ENCODE measurements around the gene ZNF692. TPM values are rescaled to one million over a fixed set of nuclear protein-coding genes. Genes with fewer than 3 reads are reported as not detected.
"Not testable (repeated sequence)": the region's sequence is repeated elsewhere in the genome, so short reads cannot be mapped to it uniquely, and the experiment has no call there.

Gene ZNF692
- total RNA-seq, 2 experiments from 2014 or later: 52.7 to 66.8 TPM

DNA sequence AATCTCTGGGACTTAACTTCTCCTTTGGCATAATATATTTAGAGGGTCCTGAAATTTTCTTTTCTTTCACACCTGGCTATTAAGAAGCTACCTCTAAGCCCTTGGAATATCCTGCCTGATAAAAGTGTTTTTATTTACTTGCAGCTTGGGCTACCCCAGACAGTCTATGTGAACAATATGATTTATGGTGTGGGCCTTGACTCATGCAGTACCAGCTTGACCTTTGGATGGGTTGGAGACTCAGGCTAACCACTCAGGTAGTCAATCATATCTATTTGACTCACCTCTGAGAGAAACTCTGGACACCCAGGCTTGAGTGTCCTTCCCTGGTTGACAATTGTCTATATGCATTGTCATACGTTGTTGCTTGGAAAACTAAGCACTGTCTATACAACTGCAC lies 33.7 kb upstream of the ZNF692 start:
- CTCF ChIA-PET: no interaction called here
- DNase-seq (no peak), ATAC-seq (no peak)
- Mint-ChIP-seq H3K9me3 (ENCODE audit: insufficient read depth) (no peaks in the 10 kb centered on the region), H3K4me3 (no peak overlapping the region), H3K27me3 (ENCODE audit: low read depth) (peaks cover 22% of the 10 kb centered on the region), H3K4me1 (ENCODE audit: low read depth) (no peaks in the 10 kb centered on the region), H3K27ac (no peak overlapping the region), H3K36me3 (ENCODE audit: low read depth) (no peaks in the 10 kb centered on the region)
- POLR2A ChIA-PET: interaction anchor here (0.7 kb wide), 1 partner anchor 30 kb away, joined by 3 read pairs; no protein-coding TSS in a partner anchor

- CTCF ChIA-PET: no interaction called here
- H3K27ac Mint-ChIP-seq: no peak overlapping the region
- no peaks in the 10 kb centered on the region for H3K4me1 Mint-ChIP-seq (ENCODE audit: low read depth)
- DNase-seq (no peak), ATAC-seq (no peak)
- no peak overlapping the region for H3K4me3 Mint-ChIP-seq
- POLR2A ChIA-PET: no interaction called here
- H3K9me3 Mint-ChIP-seq (ENCODE audit: insufficient read depth): no peaks in the 10 kb centered on the region
- H3K27me3 Mint-ChIP-seq (ENCODE audit: low read depth): peaks cover 22% of the 10 kb centered on the region
- no peaks in the 10 kb centered on the region for H3K36me3 Mint-ChIP-seq (ENCODE audit: low read depth)
Observed at GRCh38 chr1:248891758-248892157, 32.9 kb upstream of the ZNF692 start.

DNA sequence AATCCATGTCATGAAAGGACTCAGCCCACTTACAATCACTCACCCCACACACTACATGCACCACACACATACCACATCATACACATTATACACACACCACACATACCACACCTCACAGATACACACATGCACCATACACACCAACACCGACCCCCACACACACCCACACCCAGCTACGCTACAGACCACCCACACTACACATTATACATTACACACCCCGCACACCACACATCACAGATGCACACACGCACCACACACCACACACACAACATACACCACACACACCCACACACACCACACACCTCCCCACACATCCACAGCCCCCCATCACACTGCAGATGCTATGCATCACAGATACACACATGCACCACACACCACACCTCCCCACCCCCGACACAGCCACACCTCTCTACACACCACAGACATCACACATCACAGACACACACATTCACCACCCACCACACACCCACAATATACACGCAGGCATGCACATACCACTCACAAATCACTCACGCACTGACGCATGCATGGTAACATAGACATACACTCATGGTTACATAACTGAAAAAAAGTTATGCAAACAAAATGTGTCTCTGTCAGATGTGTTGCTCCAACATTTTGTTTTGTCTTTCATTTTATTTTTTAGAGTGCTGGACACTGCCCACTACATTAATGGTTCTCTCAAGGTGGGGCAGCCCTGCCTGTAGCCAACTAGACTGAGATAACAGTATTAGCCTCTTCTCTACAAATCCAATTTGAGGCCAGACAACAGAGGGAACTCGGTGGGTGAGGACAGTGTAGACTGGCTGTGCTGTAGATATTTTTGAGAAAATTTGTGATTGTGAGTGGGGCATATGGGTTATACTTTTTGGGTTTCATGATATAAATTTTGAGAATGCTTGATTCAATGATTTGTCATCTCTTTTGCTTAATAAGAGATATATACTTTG lies 31.9 kb upstream of the ZNF692 start:
- ATAC-seq (no peak), DNase-seq (no peak)
- H3K4me3 Mint-ChIP-seq: no peak overlapping the region
- ChIA-PET CTCF (no interaction called here), POLR2A (no interaction called here)
- H3K4me1 Mint-ChIP-seq (ENCODE audit: low read depth): no peaks in the 10 kb centered on the region
- peak overlapping the region; percentile 53 for H3K27ac Mint-ChIP-seq
- peaks cover 22% of the 10 kb centered on the region for H3K27me3 Mint-ChIP-seq (ENCODE audit: low read depth)
- H3K9me3 Mint-ChIP-seq (ENCODE audit: insufficient read depth): no peaks in the 10 kb centered on the region
- no peaks in the 10 kb centered on the region for H3K36me3 Mint-ChIP-seq (ENCODE audit: low read depth)

DNA sequence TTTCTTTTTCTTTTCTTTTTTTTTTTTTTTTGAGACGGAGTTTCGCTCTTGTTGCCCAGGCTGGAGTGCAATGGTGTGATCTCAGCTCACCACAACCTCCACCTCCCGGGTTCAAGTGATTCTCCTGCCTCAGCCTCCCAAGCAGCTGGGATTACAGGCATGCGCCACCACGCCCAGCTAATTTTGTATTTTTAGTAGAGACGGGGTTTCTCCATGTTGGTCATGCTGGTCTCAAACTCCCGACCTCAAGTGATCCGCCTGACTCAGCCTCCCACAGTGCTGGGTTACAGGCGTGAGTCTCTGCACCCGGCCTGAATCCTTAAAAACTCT lies 31.0 kb upstream of the ZNF692 start:
- H3K9me3 Mint-ChIP-seq (ENCODE audit: insufficient read depth); H3K4me1 Mint-ChIP-seq (ENCODE audit: low read depth); H3K4me3 Mint-ChIP-seq; DNase-seq; H3K36me3 Mint-ChIP-seq (ENCODE audit: low read depth); CTCF ChIA-PET; H3K27ac Mint-ChIP-seq; ATAC-seq; POLR2A ChIA-PET: not testable (repeated sequence)
- peaks cover 21% of the 10 kb centered on the region for H3K27me3 Mint-ChIP-seq (ENCODE audit: low read depth)

GRCh38 chr1:248886237-248886895 lies 27.5 kb upstream of the ZNF692 start:
- Mint-ChIP-seq H3K4me1 (ENCODE audit: low read depth) (no peaks in the 10 kb centered on the region), H3K9me3 (ENCODE audit: insufficient read depth) (no peaks in the 10 kb centered on the region), H3K27ac (no peak overlapping the region), H3K36me3 (ENCODE audit: low read depth) (no peaks in the 10 kb centered on the region), H3K27me3 (ENCODE audit: low read depth) (peaks cover 11% of the 10 kb centered on the region), H3K4me3 (no peak overlapping the region)
- no peak for ATAC-seq
- ChIA-PET CTCF (interaction anchor here (1.6 kb wide), 1 partner anchor 9 kb away, joined by 5 read pairs; no protein-coding TSS in a partner anchor), POLR2A (no interaction called here)
- no peak for DNase-seq

DNA sequence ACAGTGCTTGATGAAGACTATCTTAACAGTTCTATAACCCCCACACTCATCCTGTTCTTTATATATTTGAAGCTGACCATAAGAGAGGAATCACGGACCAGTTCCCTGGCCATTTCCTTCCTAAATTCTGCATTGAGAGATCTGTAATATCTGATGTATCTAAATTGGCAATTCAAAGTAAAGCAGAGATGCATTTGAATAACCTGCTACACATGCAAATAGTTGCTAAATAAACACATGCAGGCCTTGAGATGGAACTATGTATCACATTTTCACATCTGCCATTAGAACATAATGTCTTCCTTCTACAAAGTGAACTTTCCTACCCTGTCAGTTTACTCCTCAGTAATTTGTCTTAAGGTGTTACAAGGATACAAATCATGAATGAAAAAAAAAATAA lies 26.8 kb upstream of the ZNF692 start:
- no peak overlapping the region for H3K27ac Mint-ChIP-seq
- no peaks in the 10 kb centered on the region for H3K36me3 Mint-ChIP-seq (ENCODE audit: low read depth)
- no peaks in the 10 kb centered on the region for H3K9me3 Mint-ChIP-seq (ENCODE audit: insufficient read depth)
- CTCF ChIA-PET: interaction anchor here (1.6 kb wide), 1 partner anchor 8 kb away, joined by 5 read pairs; no protein-coding TSS in a partner anchor
- no peak for ATAC-seq
- no peak overlapping the region for H3K4me3 Mint-ChIP-seq
- no peaks in the 10 kb centered on the region for H3K4me1 Mint-ChIP-seq (ENCODE audit: low read depth)
- H3K27me3 Mint-ChIP-seq (ENCODE audit: low read depth): peaks cover 10% of the 10 kb centered on the region
- POLR2A ChIA-PET: interaction anchor here (1.1 kb wide), 1 partner anchor 11 kb away, joined by 3 read pairs; no protein-coding TSS in a partner anchor
- DNase-seq: no peak

- H3K4me1 Mint-ChIP-seq (ENCODE audit: low read depth): no peaks in the 10 kb centered on the region
- H3K27ac Mint-ChIP-seq: no peak overlapping the region
- H3K36me3 Mint-ChIP-seq (ENCODE audit: low read depth): no peaks in the 10 kb centered on the region
- DNase-seq (no peak), ATAC-seq (no peak)
- H3K27me3 Mint-ChIP-seq (ENCODE audit: low read depth): peaks cover 12% of the 10 kb centered on the region
- ChIA-PET POLR2A (interaction anchor here (1.1 kb wide), 1 partner anchor 10 kb away, joined by 3 read pairs; no protein-coding TSS in a partner anchor), CTCF (no interaction called here)
- no peaks in the 10 kb centered on the region for H3K9me3 Mint-ChIP-seq (ENCODE audit: insufficient read depth)
- no peak overlapping the region for H3K4me3 Mint-ChIP-seq
Observed at GRCh38 chr1:248884632-248885295, 25.9 kb upstream of the ZNF692 start.

GRCh38 chr1:248882427-248882826 lies 23.5 kb upstream of the ZNF692 start:
- H3K36me3 Mint-ChIP-seq (ENCODE audit: low read depth); POLR2A ChIA-PET; H3K27ac Mint-ChIP-seq; ATAC-seq; DNase-seq; H3K4me1 Mint-ChIP-seq (ENCODE audit: low read depth); H3K9me3 Mint-ChIP-seq (ENCODE audit: insufficient read depth); H3K4me3 Mint-ChIP-seq: not testable (repeated sequence)
- CTCF ChIA-PET: interaction anchor here (1.2 kb wide), 1 partner anchor 10 kb away, joined by 3 read pairs; no protein-coding TSS in a partner anchor
- H3K27me3 Mint-ChIP-seq (ENCODE audit: low read depth): peaks cover 14% of the 10 kb centered on the region

- ChIA-PET POLR2A (no interaction called here), CTCF (interaction anchor here (1.2 kb wide), 1 partner anchor 9 kb away, joined by 3 read pairs; no protein-coding TSS in a partner anchor)
- no peak overlapping the region for H3K4me3 Mint-ChIP-seq
- H3K27ac Mint-ChIP-seq: no peak overlapping the region
- DNase-seq (no peak), ATAC-seq (no peak)
- H3K9me3 Mint-ChIP-seq (ENCODE audit: insufficient read depth): no peaks in the 10 kb centered on the region
- H3K27me3 Mint-ChIP-seq (ENCODE audit: low read depth): peaks cover 23% of the 10 kb centered on the region
- H3K4me1 Mint-ChIP-seq (ENCODE audit: low read depth): no peaks in the 10 kb centered on the region
- no peaks in the 10 kb centered on the region for H3K36me3 Mint-ChIP-seq (ENCODE audit: low read depth)
Observed at GRCh38 chr1:248881261-248881660, 22.4 kb upstream of the ZNF692 start.

GRCh38 chr1:248873993-248874533 lies 15.2 kb upstream of the ZNF692 start:
- CTCF ChIA-PET: interaction anchor here (0.6 to 2.6 kb wide), 6 partner anchors 14 to 53 kb away, joined by 3 to 19 read pairs (median 6); partner anchors contain the start of genes PGBD2, SH3BP5L and ZNF692
- peaks cover 8% of the 10 kb centered on the region for H3K36me3 Mint-ChIP-seq (ENCODE audit: low read depth)
- peak overlapping the region; percentile 90 for H3K27ac Mint-ChIP-seq
- DNase-seq (peak; percentile 86), ATAC-seq (peak; percentile 63)
- peaks cover 22% of the 10 kb centered on the region for H3K4me1 Mint-ChIP-seq (ENCODE audit: low read depth)
- H3K4me3 Mint-ChIP-seq: peak overlapping the region; percentile 87
- POLR2A ChIA-PET: interaction anchor here (1.2 to 2.9 kb wide), 5 partner anchors 11 to 48 kb away, joined by 3 to 18 read pairs (median 6); partner anchors contain the start of genes SH3BP5L, ZNF672 and ZNF692
- H3K9me3 Mint-ChIP-seq (ENCODE audit: insufficient read depth): no peaks in the 10 kb centered on the region
- peaks cover 15% of the 10 kb centered on the region for H3K27me3 Mint-ChIP-seq (ENCODE audit: low read depth)

GRCh38 chr1:248873409-248873992 lies 14.6 kb upstream of the ZNF692 start:
- Mint-ChIP-seq H3K27me3 (ENCODE audit: low read depth) (peaks cover 10% of the 10 kb centered on the region), H3K4me3 (peak overlapping the region; percentile 87), H3K36me3 (ENCODE audit: low read depth) (peaks cover 8% of the 10 kb centered on the region), H3K4me1 (ENCODE audit: low read depth) (peaks cover 22% of the 10 kb centered on the region), H3K9me3 (ENCODE audit: insufficient read depth) (no peaks in the 10 kb centered on the region), H3K27ac (peak overlapping the region; percentile 90)
- CTCF ChIA-PET: interaction anchor here (0.6 to 2.6 kb wide), 8 partner anchors 8 to 54 kb away, joined by 3 to 19 read pairs (median 5); partner anchors contain the start of genes SH3BP5L, ZNF672 and ZNF692
- DNase-seq: peak; percentile 94
- POLR2A ChIA-PET: interaction anchor here (0.6 to 2.9 kb wide), 6 partner anchors 10 to 47 kb away, joined by 3 to 18 read pairs (median 4); partner anchors contain the start of genes SH3BP5L, ZNF672 and ZNF692
- ATAC-seq: peak; percentile 86

Measured in activated CD8-positive, alpha-beta T cell treated with anti-CD3 and anti-CD28 coated beads, Interleukin-2, amount 10 ng/mL, durations not matched to agents 7 days and 5 days (primary cell).